Measurements from ENCODE around the gene LTBP4. TPM values are rescaled to one million over a fixed set of nuclear protein-coding genes. Genes with fewer than 3 reads are reported as not detected.

The LTBP4 gene
- total RNA-seq, 4 donors from 2014 or later = 851 to 1,504 (median 1,156) TPM

- H3K4me3 ChIP-seq = no peak overlapping the region
- peaks cover 4 to 57% (median 6%) of the 10 kb centered on the region in 3 donors for H3K36me3 ChIP-seq
- no peaks in the 10 kb centered on the region for H3K9me3 ChIP-seq
- no peaks in the 10 kb centered on the region for H3K27me3 ChIP-seq
- WGBS, 2 donors = 63 to 70% methylated on average over 16 of the region's 16 CpGs
- peaks cover 0 to 35% (median 2%) of the 10 kb centered on the region in 4 donors for H3K4me1 ChIP-seq
- no peak for DNase-seq (ENCODE audit: low spot score in 2 of 2)
- H3K27ac ChIP-seq = peak overlapping the region in 1 of 4 donors; percentile 20
- no peak for TF ChIP-seq EP300 (IDR thresholded peaks at IDR 0.05)
- no peak for TF ChIP-seq POLR2A (IDR thresholded peaks at IDR 0.05)
- TF ChIP-seq CTCF (IDR thresholded peaks at IDR 0.05) = no peak
These were observed 29.5 kb downstream of the LTBP4 start for GRCh38 chr19:40630571-40631160.

- H3K4me1 ChIP-seq = peaks cover 0 to 35% (median 2%) of the 10 kb centered on the region in 4 donors
- peaks cover 0 to 39% (median 0%) of the 10 kb centered on the region in 3 donors for H3K36me3 ChIP-seq
- H3K4me3 ChIP-seq = no peak overlapping the region
- TF ChIP-seq EP300 (IDR thresholded peaks at IDR 0.05) = no peak
- no peak for TF ChIP-seq CTCF (IDR thresholded peaks at IDR 0.05)
- TF ChIP-seq POLR2A (IDR thresholded peaks at IDR 0.05) = no peak
- H3K27ac ChIP-seq = peak overlapping the region in 1 of 4 donors; percentile 65
- H3K9me3 ChIP-seq = no peaks in the 10 kb centered on the region
- WGBS, 2 donors = 45 to 63% methylated on average over 3 of the region's 3 CpGs
- no peak for DNase-seq (ENCODE audit: low spot score in 2 of 2)
- no peaks in the 10 kb centered on the region for H3K27me3 ChIP-seq
These were observed 31.3 kb downstream of the LTBP4 start for GRCh38 chr19:40632311-40633036.

GRCh38 chr19:40633207-40633606 lies 32.0 kb downstream of the LTBP4 start:
- Histone ChIP-seq H3K36me3 (peaks cover 0 to 32% (median 0%) of the 10 kb centered on the region in 3 donors), H3K4me1 (peaks cover 0 to 35% (median 2%) of the 10 kb centered on the region in 4 donors), H3K9me3 (no peaks in the 10 kb centered on the region), H3K27me3 (no peaks in the 10 kb centered on the region), H3K27ac (peak overlapping the region in 1 of 4 donors; percentile 65), H3K4me3 (no peak overlapping the region)
- 51 to 62% methylated on average over 5 of the region's 5 CpGs for WGBS, 2 donors
- TF ChIP-seq EP300 (IDR thresholded peaks at IDR 0.05) = no peak
- TF ChIP-seq POLR2A (IDR thresholded peaks at IDR 0.05) = no peak
- no peak for TF ChIP-seq CTCF (IDR thresholded peaks at IDR 0.05)
- no peak for DNase-seq (ENCODE audit: low spot score in 2 of 2)

GRCh38 chr19:40638327-40638726 lies 37.2 kb downstream of the LTBP4 start:
- H3K27ac ChIP-seq = no peak overlapping the region
- WGBS, 2 donors = 91 to 93% methylated on average over 1 of the region's 1 CpG
- no peaks in the 10 kb centered on the region for H3K27me3 ChIP-seq
- H3K9me3 ChIP-seq = no peaks in the 10 kb centered on the region
- no peak overlapping the region for H3K4me3 ChIP-seq
- TF ChIP-seq CTCF (IDR thresholded peaks at IDR 0.05) (no peak), EP300 (IDR thresholded peaks at IDR 0.05) (no peak), POLR2A (IDR thresholded peaks at IDR 0.05) (no peak)
- no peak for DNase-seq (ENCODE audit: low spot score in 2 of 2)
- H3K36me3 ChIP-seq = no peaks in the 10 kb centered on the region
- H3K4me1 ChIP-seq = peaks cover 0 to 46% (median 13%) of the 10 kb centered on the region in 4 donors

- 67 to 77% methylated on average over 6 of the region's 6 CpGs for WGBS, 2 donors
- H3K9me3 ChIP-seq = no peaks in the 10 kb centered on the region
- DNase-seq (ENCODE audit: low spot score in 2 of 2) = no peak
- TF ChIP-seq POLR2A (IDR thresholded peaks at IDR 0.05) = no peak
- TF ChIP-seq CTCF (IDR thresholded peaks at IDR 0.05) = no peak
- no peak for TF ChIP-seq EP300 (IDR thresholded peaks at IDR 0.05)
- peak overlapping the region in 1 of 4 donors; percentile 1 for H3K27ac ChIP-seq
- H3K27me3 ChIP-seq = no peaks in the 10 kb centered on the region
- H3K36me3 ChIP-seq = no peaks in the 10 kb centered on the region
- no peak overlapping the region for H3K4me3 ChIP-seq
- H3K4me1 ChIP-seq = peaks cover 0 to 38% (median 10%) of the 10 kb centered on the region in 4 donors
These were observed 38.4 kb downstream of the LTBP4 start for GRCh38 chr19:40639638-40639982.

All from tibial nerve (tissue), 4 donors.